ENCODE data around the gene FARP1. TPM values are rescaled to one million over a fixed set of nuclear protein-coding genes. Genes with fewer than 3 reads are reported as not detected.

Gene FARP1
- total and polyA plus RNA-seq, 10 of the 15 experiments (the other 5 are each of a cell fraction or from before 2014, with no cell fraction given): 0.17 to 6.9 (median 0.68) TPM

- FAIRE-seq (no peak), DNase-seq (ENCODE audit: low read depth, low spot score) (no peak), ATAC-seq (no peak)
- no peak overlapping the region for H3K4me2 ChIP-seq (ENCODE audit: control insufficient read depth, insufficient read depth)
- no peaks in the 10 kb centered on the region for H4K20me1 ChIP-seq (ENCODE audit: control insufficient read depth, insufficient read depth)
- H3K79me2 ChIP-seq (ENCODE audit: control insufficient read depth, insufficient read depth, low read length): no peaks in the 10 kb centered on the region
- no peaks in the 10 kb centered on the region for H3K4me1 ChIP-seq (ENCODE audit: control insufficient read depth, insufficient read depth, low read length)
- in situ Hi-C loops (cut with MboI) (no loop called here), intact Hi-C loops (cut with micrococcal nuclease; ENCODE audit: unreplicated experiment) (no loop called here)
- ChIA-PET POLR2A (no interaction called here), CTCF (no interaction called here), RAD21 (ENCODE audit: unreplicated experiment) (no interaction called here), SMC1A (ENCODE audit: uncharacterized antibody, unreplicated experiment) (no interaction called here)
- BruUV-seq (replicated peaks): no TSS peak
- H3K27me3 ChIP-seq (replicated peaks in 1 of 2; ENCODE audit: control insufficient read depth in 2 of 2, insufficient read depth in 2 of 2, low read length in 1 of 2): no peaks in the 10 kb centered on the region
- H3K36me3 ChIP-seq (ENCODE audit: control insufficient read depth in 2 of 2, insufficient read depth in 2 of 2, low read length in 1 of 2): no peaks in the 10 kb centered on the region
- H3K9me3 ChIP-seq (replicated peaks; ENCODE audit: control insufficient read depth, insufficient read depth, low read length): no peaks in the 10 kb centered on the region; the same call in 2 of the 3 replicates
- no peak overlapping the region for H3K9ac ChIP-seq (ENCODE audit: control insufficient read depth, insufficient read depth, low read length)
- no peak overlapping the region for H3K4me3 ChIP-seq
- H3K27ac ChIP-seq (ENCODE audit: control insufficient read depth, insufficient read depth): no peak overlapping the region
- no peak overlapping the region for H2AFZ ChIP-seq (ENCODE audit: control insufficient read depth, low read depth, low read length)
- 0% methylated on average over 1 of the region's 1 CpG for WGBS (ENCODE audit: insufficient coverage, insufficient replicate concordance, low lambda C conversion rate, missing lambda C conversion rate)
- TF ChIP-seq RCOR1 (conservative IDR thresholded peaks at IDR 0.05; ENCODE audit: low read depth, low read length): no peak
- TF ChIP-seq ZZZ3 (IDR thresholded peaks at IDR 0.05; ENCODE audit: control insufficient read depth, insufficient read length, low read depth): no peak
- no peak for TF ChIP-seq MLLT1 (IDR thresholded peaks at IDR 0.05)
- no peak for TF ChIP-seq JUNB (IDR thresholded peaks at IDR 0.05)
- TF ChIP-seq ATF2 (IDR thresholded peaks at IDR 0.05; ENCODE audit: low read length): no peak
- no peak for TF ChIP-seq STAT3 (IDR thresholded peaks at IDR 0.05; ENCODE audit: low read depth, low read length)
- TF ChIP-seq ZSCAN29 (IDR thresholded peaks at IDR 0.05): no peak
- TF ChIP-seq FOS (IDR thresholded peaks at IDR 0.05; ENCODE audit: borderline replicate concordance, extremely low read depth, insufficient read length): no peak
- no peak for TF ChIP-seq KLF5 (IDR thresholded peaks at IDR 0.05; ENCODE audit: partially characterized antibody)
- TF ChIP-seq BACH1 (IDR thresholded peaks at IDR 0.05; ENCODE audit: borderline replicate concordance): no peak
- TF ChIP-seq, protein P1, sequence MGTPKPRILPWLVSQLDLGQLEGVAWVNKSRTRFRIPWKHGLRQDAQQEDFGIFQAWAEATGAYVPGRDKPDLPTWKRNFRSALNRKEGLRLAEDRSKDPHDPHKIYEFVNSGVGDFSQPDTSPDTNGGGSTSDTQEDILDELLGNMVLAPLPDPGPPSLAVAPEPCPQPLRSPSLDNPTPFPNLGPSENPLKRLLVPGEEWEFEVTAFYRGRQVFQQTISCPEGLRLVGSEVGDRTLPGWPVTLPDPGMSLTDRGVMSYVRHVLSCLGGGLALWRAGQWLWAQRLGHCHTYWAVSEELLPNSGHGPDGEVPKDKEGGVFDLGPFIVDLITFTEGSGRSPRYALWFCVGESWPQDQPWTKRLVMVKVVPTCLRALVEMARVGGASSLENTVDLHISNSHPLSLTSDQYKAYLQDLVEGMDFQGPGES (IDR thresholded peaks at IDR 0.05): no peak
- TF ChIP-seq, protein P2, sequence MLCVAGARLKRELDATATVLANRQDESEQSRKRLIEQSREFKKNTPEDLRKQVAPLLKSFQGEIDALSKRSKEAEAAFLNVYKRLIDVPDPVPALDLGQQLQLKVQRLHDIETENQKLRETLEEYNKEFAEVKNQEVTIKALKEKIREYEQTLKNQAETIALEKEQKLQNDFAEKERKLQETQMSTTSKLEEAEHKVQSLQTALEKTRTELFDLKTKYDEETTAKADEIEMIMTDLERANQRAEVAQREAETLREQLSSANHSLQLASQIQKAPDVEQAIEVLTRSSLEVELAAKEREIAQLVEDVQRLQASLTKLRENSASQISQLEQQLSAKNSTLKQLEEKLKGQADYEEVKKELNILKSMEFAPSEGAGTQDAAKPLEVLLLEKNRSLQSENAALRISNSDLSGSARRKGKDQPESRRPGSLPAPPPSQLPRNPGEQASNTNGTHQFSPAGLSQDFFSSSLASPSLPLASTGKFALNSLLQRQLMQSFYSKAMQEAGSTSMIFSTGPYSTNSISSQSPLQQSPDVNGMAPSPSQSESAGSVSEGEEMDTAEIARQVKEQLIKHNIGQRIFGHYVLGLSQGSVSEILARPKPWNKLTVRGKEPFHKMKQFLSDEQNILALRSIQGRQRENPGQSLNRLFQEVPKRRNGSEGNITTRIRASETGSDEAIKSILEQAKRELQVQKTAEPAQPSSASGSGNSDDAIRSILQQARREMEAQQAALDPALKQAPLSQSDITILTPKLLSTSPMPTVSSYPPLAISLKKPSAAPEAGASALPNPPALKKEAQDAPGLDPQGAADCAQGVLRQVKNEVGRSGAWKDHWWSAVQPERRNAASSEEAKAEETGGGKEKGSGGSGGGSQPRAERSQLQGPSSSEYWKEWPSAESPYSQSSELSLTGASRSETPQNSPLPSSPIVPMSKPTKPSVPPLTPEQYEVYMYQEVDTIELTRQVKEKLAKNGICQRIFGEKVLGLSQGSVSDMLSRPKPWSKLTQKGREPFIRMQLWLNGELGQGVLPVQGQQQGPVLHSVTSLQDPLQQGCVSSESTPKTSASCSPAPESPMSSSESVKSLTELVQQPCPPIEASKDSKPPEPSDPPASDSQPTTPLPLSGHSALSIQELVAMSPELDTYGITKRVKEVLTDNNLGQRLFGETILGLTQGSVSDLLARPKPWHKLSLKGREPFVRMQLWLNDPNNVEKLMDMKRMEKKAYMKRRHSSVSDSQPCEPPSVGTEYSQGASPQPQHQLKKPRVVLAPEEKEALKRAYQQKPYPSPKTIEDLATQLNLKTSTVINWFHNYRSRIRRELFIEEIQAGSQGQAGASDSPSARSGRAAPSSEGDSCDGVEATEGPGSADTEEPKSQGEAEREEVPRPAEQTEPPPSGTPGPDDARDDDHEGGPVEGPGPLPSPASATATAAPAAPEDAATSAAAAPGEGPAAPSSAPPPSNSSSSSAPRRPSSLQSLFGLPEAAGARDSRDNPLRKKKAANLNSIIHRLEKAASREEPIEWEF (IDR thresholded peaks at IDR 0.05; ENCODE audit: insufficient replicate concordance, low read depth, low read length): no peak
- TF ChIP-seq, protein P3, sequence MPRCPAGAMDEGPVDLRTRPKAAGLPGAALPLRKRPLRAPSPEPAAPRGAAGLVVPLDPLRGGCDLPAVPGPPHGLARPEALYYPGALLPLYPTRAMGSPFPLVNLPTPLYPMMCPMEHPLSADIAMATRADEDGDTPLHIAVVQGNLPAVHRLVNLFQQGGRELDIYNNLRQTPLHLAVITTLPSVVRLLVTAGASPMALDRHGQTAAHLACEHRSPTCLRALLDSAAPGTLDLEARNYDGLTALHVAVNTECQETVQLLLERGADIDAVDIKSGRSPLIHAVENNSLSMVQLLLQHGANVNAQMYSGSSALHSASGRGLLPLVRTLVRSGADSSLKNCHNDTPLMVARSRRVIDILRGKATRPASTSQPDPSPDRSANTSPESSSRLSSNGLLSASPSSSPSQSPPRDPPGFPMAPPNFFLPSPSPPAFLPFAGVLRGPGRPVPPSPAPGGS (IDR thresholded peaks at IDR 0.05; ENCODE audit: borderline replicate concordance, insufficient read depth, low read depth, low read length, poor library complexity, severe bottlenecking): no peak
- TF ChIP-seq SUPT20H (IDR thresholded peaks at IDR 0.05; ENCODE audit: borderline replicate concordance, control insufficient read depth, low read depth, low read length): no peak
Observed at GRCh38 chr13:98123176-98123575, 19.7 kb upstream of the FARP1 start.
